Activated CD4-positive, CD25-positive, alpha-beta regulatory T cell (primary cell): ENCODE measurements around the gene CTSO.
"Not testable (repeated sequence)": the region's sequence is repeated elsewhere in the genome, so short reads cannot be mapped to it uniquely, and the experiment has no call there.

Source experiments
- DNase-seq, 4 experiments: peaks; one replicate each; lab custom pipeline; 2025; lab: John Stamatoyannopoulos, UW

Gene CTSO

GRCh38 chr4:155954939-155955338, 1.3 kb upstream of the CTSO start:
- DNase-seq, result no peak

GRCh38 chr4:155954118-155954685, 536 bp upstream of the CTSO start:
- DNase-seq, result no peak

GRCh38 chr4:155952501-155952901, 1.2 kb downstream of the CTSO start:
- no peak for DNase-seq

GRCh38 chr4:155950461-155950860, 3.2 kb downstream of the CTSO start:
- DNase-seq, result no peak

GRCh38 chr4:155948541-155948940, 5.1 kb downstream of the CTSO start:
- DNase-seq, result no peak

- no peak for DNase-seq
Observed at GRCh38 chr4:155946486-155946885, 7.2 kb downstream of the CTSO start.

- no peak for DNase-seq
Observed at GRCh38 chr4:155944516-155944915, 9.2 kb downstream of the CTSO start.

GRCh38 chr4:155943605-155944291, 9.9 kb downstream of the CTSO start:
- DNase-seq, result no peak

GRCh38 chr4:155941820-155942219, 11.8 kb downstream of the CTSO start:
- no peak for DNase-seq

GRCh38 chr4:155941085-155941790, 12.4 kb downstream of the CTSO start:
- no peak for DNase-seq

- DNase-seq, result no peak
Observed at GRCh38 chr4:155935389-155935986, 18.2 kb downstream of the CTSO start.

GRCh38 chr4:155934634-155935033, 19.0 kb downstream of the CTSO start:
- DNase-seq, result not testable (repeated sequence)

- DNase-seq, result no peak
Observed at GRCh38 chr4:155931634-155932033, 22.0 kb downstream of the CTSO start.

- no peak for DNase-seq
Observed at GRCh38 chr4:155930330-155930729, 23.3 kb downstream of the CTSO start.

GRCh38 chr4:155929833-155930232, 23.8 kb downstream of the CTSO start:
- DNase-seq, result no peak

GRCh38 chr4:155924637-155925036, 29.0 kb downstream of the CTSO start:
- DNase-seq, result no peak

GRCh38 chr4:155921597-155921996, 32.1 kb downstream of the CTSO start:
- no peak for DNase-seq

GRCh38 chr4:155914782-155915181, 38.9 kb downstream of the CTSO start:
- DNase-seq, result no peak

- DNase-seq, result no peak
Observed at GRCh38 chr4:155911905-155912304, 41.8 kb downstream of the CTSO start.

GRCh38 chr4:155909615-155910226, 43.9 kb downstream of the CTSO start:
- no peak for DNase-seq

- no peak for DNase-seq
Observed at GRCh38 chr4:155908187-155909139, 45.2 kb downstream of the CTSO start.
